ENCODE data around the gene CD4. TPM values are rescaled to one million over a fixed set of nuclear protein-coding genes. Genes with fewer than 3 reads are reported as not detected.
A peak's percentile ranks its signal among the peaks of the same experiment; 100 is the strongest.

CD4 gene
- total RNA-seq, 2 experiments from 2014 or later, result not detected

- H3K27ac ChIP-seq (ENCODE audit: low read depth, low read length, poor library complexity, severe bottlenecking), result peak overlapping the region; percentile 30
- H3K9me2 ChIP-seq (ENCODE audit: insufficient read depth, low read length), result no peaks in the 10 kb centered on the region
- CTCF ChIA-PET (ENCODE audit: unreplicated experiment), result interaction anchor here (0.9 to 2.8 kb wide), 4 partner anchors 11 to 107 kb away, joined by 4 to 14 read pairs (median 6); partner anchors contain the start of genes GNB3 and TPI1
- H3K79me2 ChIP-seq (ENCODE audit: insufficient read depth, low read depth, low read length), result peaks cover 47% of the 10 kb centered on the region
- peaks cover 67% of the 10 kb centered on the region for H3K36me3 ChIP-seq (ENCODE audit: insufficient read depth, low read length)
- H3K4me2 ChIP-seq (ENCODE audit: low read length), result peak overlapping the region; percentile 99
- no TSS peak for BruUV-seq (replicated peaks)
- peaks cover 6% of the 10 kb centered on the region for H4K20me1 ChIP-seq (ENCODE audit: insufficient read depth, low read length)
- DNase-seq (ENCODE audit: low spot score), result peak; percentile 52
- H3K9me3 ChIP-seq (ENCODE audit: low read length), result no peaks in the 10 kb centered on the region
- peaks cover 35% of the 10 kb centered on the region for H3K4me1 ChIP-seq (ENCODE audit: insufficient read depth, low read length, poor library complexity, severe bottlenecking)
- intact Hi-C loops (cut with micrococcal nuclease; ENCODE audit: unreplicated experiment), result loop anchor here (1.0 to 5.0 kb wide), 3 partner anchors 14 to 119 kb away; partner anchors contain the start of genes EMG1, PHB2, SPSB2 and TPI1
- H2AFZ ChIP-seq (ENCODE audit: low read length), result no peak overlapping the region
- POLR2A ChIA-PET, result interaction anchor here (0.6 to 6.0 kb wide), 20 partner anchors 9 to 319 kb away, joined by 3 to 101 read pairs (median 4); partner anchors contain the start of genes COPS7A, ENO2, GAPDH and GNB3
- H3K4me3 ChIP-seq (ENCODE audit: low read depth, low read length, poor library complexity, severe bottlenecking), result peak overlapping the region; percentile 93
- TF ChIP-seq EZH2phosphoT487 (IDR thresholded peaks at IDR 0.05; ENCODE audit: borderline replicate concordance, low read depth, low read length) (no peak), CTCF (conservative IDR thresholded peaks at IDR 0.05; ENCODE audit: low read length) (no peak)
Observed at GRCh38 chr12:6852651-6853354, 63.5 kb downstream of the CD4 start.

- peaks cover 6% of the 10 kb centered on the region for H4K20me1 ChIP-seq (ENCODE audit: insufficient read depth, low read length)
- no peaks in the 10 kb centered on the region for H3K9me3 ChIP-seq (ENCODE audit: low read length)
- no peaks in the 10 kb centered on the region for H3K9me2 ChIP-seq (ENCODE audit: insufficient read depth, low read length)
- H3K4me2 ChIP-seq (ENCODE audit: low read length), result peak overlapping the region; percentile 99
- H2AFZ ChIP-seq (ENCODE audit: low read length), result no peak overlapping the region
- H3K4me1 ChIP-seq (ENCODE audit: insufficient read depth, low read length, poor library complexity, severe bottlenecking), result peaks cover 31% of the 10 kb centered on the region
- TF ChIP-seq CTCF (conservative IDR thresholded peaks at IDR 0.05; ENCODE audit: low read length), result no peak
- no peak for TF ChIP-seq EZH2phosphoT487 (IDR thresholded peaks at IDR 0.05; ENCODE audit: borderline replicate concordance, low read depth, low read length)
- H3K27ac ChIP-seq (ENCODE audit: low read depth, low read length, poor library complexity, severe bottlenecking), result no peak overlapping the region
- intact Hi-C loops (cut with micrococcal nuclease; ENCODE audit: unreplicated experiment), result loop anchor here (5.0 kb wide), 1 partner anchor 119 kb away; the partner anchor contains the start of genes EMG1 and PHB2
- no peak for DNase-seq (ENCODE audit: low spot score)
- peaks cover 47% of the 10 kb centered on the region for H3K79me2 ChIP-seq (ENCODE audit: insufficient read depth, low read depth, low read length)
- H3K4me3 ChIP-seq (ENCODE audit: low read depth, low read length, poor library complexity, severe bottlenecking), result peak overlapping the region; percentile 93
- H3K36me3 ChIP-seq (ENCODE audit: insufficient read depth, low read length), result peaks cover 67% of the 10 kb centered on the region
- no TSS peak for BruUV-seq (replicated peaks)
- CTCF ChIA-PET (ENCODE audit: unreplicated experiment), result interaction anchor here (1.6 kb wide), 1 partner anchor 14 kb away, joined by 6 read pairs; the partner anchor contains the start of gene TPI1
- POLR2A ChIA-PET, result interaction anchor here (0.6 to 6.0 kb wide), 8 partner anchors 13 to 307 kb away, joined by 3 to 101 read pairs (median 4); partner anchors contain the start of genes COPS7A, GNB3, MLF2 and TPI1
Observed at GRCh38 chr12:6853626-6854025, 64.3 kb downstream of the CD4 start.

All from OCI-LY7 (cell line).